K562 (cell line): ENCODE data around the gene ACSF3. TPM values are rescaled to one million over a fixed set of nuclear protein-coding genes. Genes with fewer than 3 reads are reported as not detected.

Source experiments
- ATAC-seq: fragments of 200-7000 bp; cut with Tn5 transposase; 3 replicates; pipeline ENCODE4 v1.9.1; 2020; ENCODE audit warnings: moderate library complexity
- BruUV-seq: library from RNA; stranded (reverse); fragments of 400-500 nt; replicated peaks from 2 replicates; lab custom pipeline; 2021; lab: Mats Ljungman, UMichigan
- CTCF ChIA-PET: fragments of 300-600 bp; formaldehyde crosslinking; extraction: SDS; loops from one replicate; lab custom pipeline; 2021; ENCODE audit warnings: low intra/inter-chr PET ratio; lab: Yijun Ruan, JAX
- POLR2A ChIA-PET: fragments of 300-600, 350-650 bp; sonication (Branson Sonifier 250); formaldehyde crosslinking; extraction: SDS; loops from one replicate; lab custom pipeline; 2021; ENCODE audit warnings: antibody characterized with exemption, inconsistent platforms; lab: Yijun Ruan, JAX
- DNase-seq, 4 experiments: peaks; one replicate each; pipeline versions ENCODE4 v3.0.0 to v3.0.0-alpha.2; 2011 to 2018; ENCODE audit warnings: low spot score in 3 of 4, mixed read lengths in 3 of 4; ENCODE audit errors: extremely low read depth in 1 of 4
- FAIRE-seq: peaks from 2 replicates; lab custom pipeline; 2011; peaks lifted over from hg19 to GRCh38; lab: Jason Lieb, UNC
- H2AFZ ChIP-seq: 2 replicates; pipeline ENCODE4 v1.6.0; 2011; ENCODE audit warnings: low read depth, low read length, control low read depth, inconsistent platforms
- H3K27ac ChIP-seq: fragments of 200-600 bp; 3 replicates; pipeline ENCODE4 v1.8.0; 2011; ENCODE audit warnings: low read depth, mild to moderate bottlenecking, control low read depth, inconsistent platforms, low read length, moderate library complexity, mixed read lengths; ENCODE audit errors: extremely low read depth
- H3K27me3 ChIP-seq, 2 experiments: fragments of 300-600 bp in 1 of 2; 2 replicates in 1 of 2; 3 replicates in 1 of 2; pipeline versions ENCODE4 v1.6.0 to v1.8.0; 2011; ENCODE audit warnings: inconsistent platforms in 2 of 2, low read length in 2 of 2, mild to moderate bottlenecking in 1 of 2, mixed read lengths in 1 of 2, moderate library complexity in 1 of 2; ENCODE audit not compliant: control insufficient read depth in 2 of 2, insufficient read depth in 2 of 2
- H3K36me3 ChIP-seq: fragments of 300-600 bp; 3 replicates; pipeline ENCODE4 v1.8.0; 2011; ENCODE audit warnings: mild to moderate bottlenecking, low read length, inconsistent platforms; ENCODE audit not compliant: control insufficient read depth, insufficient read depth
- H3K4me1 ChIP-seq, 2 experiments: fragments of 200-600 bp in 1 of 2; replicated peaks in 1 of 2; 2 replicates in 1 of 2; 3 replicates in 1 of 2; pipeline versions ENCODE4 v1.5.1 to v1.8.0; 2011; ENCODE audit warnings: inconsistent platforms in 2 of 2, low read length in 2 of 2, mild to moderate bottlenecking in 1 of 2, mixed read lengths in 1 of 2, moderate library complexity in 1 of 2; ENCODE audit not compliant: control insufficient read depth in 2 of 2, insufficient read depth in 2 of 2
- H3K4me2 ChIP-seq: 2 replicates; pipeline ENCODE4 v1.6.1; 2011; ENCODE audit warnings: low read length, control low read depth, inconsistent platforms, mixed read lengths; ENCODE audit not compliant: insufficient read depth
- H3K4me3 ChIP-seq: fragments of 200-600 bp; sonication (generic), shearing (Covaris generic); 2 replicates; pipeline ENCODE4 v1.5.1; 2016; ENCODE audit warnings: control low read depth, inconsistent platforms
- H3K79me2 ChIP-seq: fragments of 200-600 bp; 3 replicates; pipeline ENCODE4 v1.8.0; 2011; ENCODE audit warnings: low read length, inconsistent platforms; ENCODE audit not compliant: control insufficient read depth, insufficient read depth
- H3K9ac ChIP-seq, 2 experiments: 2 replicates each; pipeline versions ENCODE4 v1.6.0 to v1.6.1; 2011; ENCODE audit warnings: low read depth in 2 of 2, low read length in 2 of 2, control low read depth in 1 of 2, inconsistent platforms in 1 of 2, mild to moderate bottlenecking in 1 of 2, mixed read lengths in 1 of 2; ENCODE audit not compliant: insufficient read depth in 1 of 2
- H3K9me1 ChIP-seq: one replicate; pipeline ENCODE4 v1.6.0; 2011; ENCODE audit warnings: inconsistent platforms, mild to moderate bottlenecking, low read length, moderate library complexity; ENCODE audit not compliant: control insufficient read depth, insufficient read depth
- H3K9me3 ChIP-seq: replicated peaks from 2 replicates; pipeline ENCODE4 v1.5.1; 2011; ENCODE audit warnings: low read depth, low read length, inconsistent platforms; ENCODE audit not compliant: control insufficient read depth, insufficient read depth
- H4K20me1 ChIP-seq: replicated peaks from 2 replicates; pipeline ENCODE4 v1.6.1; 2011; ENCODE audit warnings: low read length, inconsistent platforms, mixed read lengths; ENCODE audit not compliant: control insufficient read depth, insufficient read depth
- ZBTB33 ChIP-seq: sonication (generic); formaldehyde crosslinking; IDR thresholded peaks from 2 replicates; pipeline ENCODE4 v1.8.1; 2023; ENCODE audit warnings: mild to moderate bottlenecking, missing genetic modification reagents
- ZNF311 ChIP-seq: fragments of 250-450 bp; sonication (Bioruptor Pico); IDR thresholded peaks from 2 replicates; pipeline ENCODE4 v1.4.0; 2020; ENCODE audit warnings: mild to moderate bottlenecking, moderate library complexity
- WGBS: fragments of 100-300 bp; shearing (Covaris generic); methylation state at CpG from one replicate; pipeline ENCODE4 v1.1.6; 2016; ENCODE audit warnings: low coverage, mixed read lengths; ENCODE audit not compliant: insufficient coverage; ENCODE audit errors: missing lambda C conversion rate; 5-methylcytosine and 5-hydroxymethylcytosine counted together
- in situ Hi-C: fragments of 300-500 bp; cut with MboI; formaldehyde crosslinking; loops from 4 replicates; pipeline ENCODE4 v1.15.0; 2018; ENCODE audit warnings: inconsistent platforms, mixed read lengths
- intact Hi-C: fragments of 100-400 bp; cut with micrococcal nuclease; formaldehyde crosslinking; loops from 2 replicates; pipeline ENCODE4 v1.14.2; 2022
- polyA plus RNA-seq, 8 experiments: library from polyadenylated mRNA; depleted of rRNA in 4 of 8; stranded (reverse) in 5 of 8; unstranded in 3 of 8; fragments of >200 nt; fragmentation: Nextera tagmentation in 2 of 8; fragmentation: Illumina TruSeq in 1 of 8; extraction: Ambion mirVana in 2 of 8; extraction: Trizol in 1 of 8; gene quantifications; 2 replicates each; pipeline versions ENCODE4 v1.2.1 to v1.2.3, GENCODE V29; 2011 to 2014; ENCODE audit warnings: inconsistent platforms in 1 of 8, missing spikeins in 1 of 8
- total RNA-seq, 7 experiments: library from RNA; depleted of rRNA in 6 of 7; stranded (reverse); fragments of >200 nt in 6 of 7; fragmentation: Illumina TruSeq in 2 of 7; extraction: Trizol in 2 of 7; gene quantifications; 2 replicates each; pipeline versions ENCODE4 v1.2.1 to v1.2.3, GENCODE V29; 2011 to 2021; ENCODE audit warnings: low replicate concordance in 1 of 7

The ACSF3 gene
- total and polyA plus RNA-seq, 9 of the 15 experiments (the other 6 are each of a cell fraction or from before 2014, with no cell fraction given) = 0.77 to 32.8 (median 14.7) TPM

GRCh38 chr16:89137666-89138512, 44.2 kb downstream of the ACSF3 start:
- Histone ChIP-seq H3K9me3 (no peaks in the 10 kb centered on the region), H4K20me1 (no peaks in the 10 kb centered on the region), H3K9me1 (no peaks in the 10 kb centered on the region), H3K4me3 (no peak overlapping the region), H3K4me1 (peaks cover 0 to 25% of the 10 kb centered on the region in 2 experiments; a peak in 2 of 5 replicates), H3K4me2 (no peak overlapping the region), H3K36me3 (peaks cover 47% of the 10 kb centered on the region; the same call in 2 of the 3 replicates), H3K9ac (no peak overlapping the region; a peak in 1 of 4 replicates), H3K27me3 (no peaks in the 10 kb centered on the region), H3K79me2 (no peaks in the 10 kb centered on the region), H2AFZ (no peak overlapping the region), H3K27ac (no peak overlapping the region)
- WGBS = 91% methylated on average over 24 of the region's 24 CpGs
- intact Hi-C loops = no loop called here
- TF ChIP-seq ZNF311 (CRISPR knock-in tag) (no peak), ZBTB33 (CRISPR knock-in tag) (peak; percentile 39; the same call in 1 of the 2 replicates)
- DNase-seq (no peak), ATAC-seq (no peak), FAIRE-seq (no peak)
- POLR2A ChIA-PET = interaction anchor here (0.6 kb wide), 1 partner anchor 9 kb away, joined by 4 read pairs; no protein-coding TSS in a partner anchor
- CTCF ChIA-PET = no interaction called here
- BruUV-seq = no TSS peak
- in situ Hi-C loops = no loop called here
